AG10803 (cell line): Measurements from ENCODE around the gene HOXA7.

Experiments
- DNase-seq: peaks from one replicate; pipeline ENCODE4 v3.0.0; 2010; ENCODE audit warnings: low read depth
- H3K4me3 ChIP-seq: 2 replicates; pipeline ENCODE4 v1.5.1; 2011; ENCODE audit warnings: mild to moderate bottlenecking, low read length, control low read depth
- TF ChIP-seq, protein P1 (sequence below): conservative IDR thresholded peaks from 2 replicates; pipeline ENCODE4 v1.5.1; 2011; ENCODE audit warnings: mild to moderate bottlenecking, low read length, control low read depth, inconsistent platforms

The HOXA7 gene

DNA sequence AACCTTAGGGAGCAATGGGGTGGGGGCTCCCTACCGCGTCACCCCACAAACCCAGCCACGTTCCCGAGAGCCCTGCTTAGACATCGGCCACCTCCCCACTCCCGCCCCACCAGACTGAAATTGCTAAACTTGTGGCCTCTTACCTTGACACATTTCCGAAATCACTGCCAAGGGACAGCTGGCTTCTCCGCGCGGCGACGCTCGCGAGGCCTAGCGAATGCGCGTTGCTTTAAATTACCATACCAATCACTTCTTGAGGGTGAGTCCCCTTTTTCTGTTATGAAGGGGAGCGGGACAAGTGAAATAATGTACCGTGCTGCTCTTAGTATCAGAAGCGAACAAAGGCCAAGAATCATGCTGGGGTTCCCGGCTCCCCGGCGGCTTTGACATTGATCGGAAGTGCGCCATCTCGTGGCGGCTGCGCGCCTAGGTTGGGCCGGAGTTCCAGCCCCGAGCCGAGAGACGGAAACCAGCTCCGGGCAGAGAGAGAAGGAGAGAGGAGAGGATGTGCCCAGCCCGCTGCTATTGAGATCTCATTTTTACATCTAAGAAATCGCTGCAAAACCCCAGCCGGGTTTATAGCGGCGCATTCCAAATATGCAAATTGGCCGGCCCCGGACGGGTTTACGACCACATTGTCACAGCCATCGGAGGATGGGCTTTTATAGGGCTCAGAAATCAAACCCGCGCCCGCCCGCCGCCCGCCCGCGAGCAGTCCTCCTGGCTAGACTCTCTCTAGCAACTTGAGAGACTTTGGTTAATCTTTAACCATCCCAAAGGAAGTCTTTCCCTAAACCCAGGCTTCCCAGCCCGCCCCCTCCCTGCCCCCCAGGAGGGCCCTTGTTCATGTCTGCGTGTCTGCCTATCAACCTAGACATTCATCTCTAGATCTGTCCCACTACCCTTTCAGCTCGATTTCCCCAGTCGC lies 23.3 kb upstream of the HOXA7 start:
- H3K4me3 ChIP-seq: peak overlapping the region; percentile 87
- DNase-seq: peak; percentile 82
- TF ChIP-seq, protein P1, sequence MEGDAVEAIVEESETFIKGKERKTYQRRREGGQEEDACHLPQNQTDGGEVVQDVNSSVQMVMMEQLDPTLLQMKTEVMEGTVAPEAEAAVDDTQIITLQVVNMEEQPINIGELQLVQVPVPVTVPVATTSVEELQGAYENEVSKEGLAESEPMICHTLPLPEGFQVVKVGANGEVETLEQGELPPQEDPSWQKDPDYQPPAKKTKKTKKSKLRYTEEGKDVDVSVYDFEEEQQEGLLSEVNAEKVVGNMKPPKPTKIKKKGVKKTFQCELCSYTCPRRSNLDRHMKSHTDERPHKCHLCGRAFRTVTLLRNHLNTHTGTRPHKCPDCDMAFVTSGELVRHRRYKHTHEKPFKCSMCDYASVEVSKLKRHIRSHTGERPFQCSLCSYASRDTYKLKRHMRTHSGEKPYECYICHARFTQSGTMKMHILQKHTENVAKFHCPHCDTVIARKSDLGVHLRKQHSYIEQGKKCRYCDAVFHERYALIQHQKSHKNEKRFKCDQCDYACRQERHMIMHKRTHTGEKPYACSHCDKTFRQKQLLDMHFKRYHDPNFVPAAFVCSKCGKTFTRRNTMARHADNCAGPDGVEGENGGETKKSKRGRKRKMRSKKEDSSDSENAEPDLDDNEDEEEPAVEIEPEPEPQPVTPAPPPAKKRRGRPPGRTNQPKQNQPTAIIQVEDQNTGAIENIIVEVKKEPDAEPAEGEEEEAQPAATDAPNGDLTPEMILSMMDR: peak; percentile 73

DNA sequence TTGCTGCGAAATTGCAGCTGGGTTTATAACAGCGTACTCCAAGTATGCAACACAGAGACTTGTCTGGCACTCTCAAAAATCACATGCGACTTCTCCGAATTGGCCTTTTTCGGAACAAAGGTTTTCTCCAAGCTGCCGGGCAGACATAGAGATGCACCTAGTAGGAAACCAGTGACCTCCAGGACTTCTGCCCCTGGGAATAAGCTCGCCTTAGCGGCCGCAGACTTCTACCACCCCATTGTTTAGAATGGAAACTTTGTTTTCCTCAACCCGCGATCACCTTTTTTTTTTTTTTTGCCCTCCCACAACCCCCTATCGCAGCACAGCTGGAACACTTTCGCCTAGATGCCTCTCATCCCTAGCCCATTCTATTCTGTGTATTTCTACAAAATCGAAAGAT lies 22.6 kb upstream of the HOXA7 start:
- TF ChIP-seq, protein P1: no peak
- no peak for DNase-seq
- peak overlapping the region; percentile 87 for H3K4me3 ChIP-seq

DNA sequence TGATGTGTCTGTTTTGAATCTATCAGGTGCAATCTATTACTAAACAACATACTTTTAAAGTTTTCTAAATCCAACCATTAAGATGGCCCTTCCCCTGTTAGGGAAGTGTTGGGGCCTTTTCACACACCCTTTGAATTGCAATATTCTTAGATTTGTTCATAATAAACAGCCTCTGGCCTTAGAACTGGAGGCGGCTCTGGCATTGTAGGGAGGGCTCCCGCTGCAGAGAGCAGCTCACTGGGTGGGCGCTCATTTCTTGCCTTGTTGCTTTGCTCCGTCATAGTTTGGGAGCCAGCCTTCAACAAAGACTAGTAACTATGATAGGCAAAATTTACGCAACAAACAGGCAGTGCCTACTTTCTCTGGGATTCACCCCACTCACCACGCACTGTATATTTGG lies 21.9 kb upstream of the HOXA7 start:
- TF ChIP-seq, protein P1: no peak
- peak overlapping the region; percentile 87 for H3K4me3 ChIP-seq
- peak; percentile 70 for DNase-seq

DNA sequence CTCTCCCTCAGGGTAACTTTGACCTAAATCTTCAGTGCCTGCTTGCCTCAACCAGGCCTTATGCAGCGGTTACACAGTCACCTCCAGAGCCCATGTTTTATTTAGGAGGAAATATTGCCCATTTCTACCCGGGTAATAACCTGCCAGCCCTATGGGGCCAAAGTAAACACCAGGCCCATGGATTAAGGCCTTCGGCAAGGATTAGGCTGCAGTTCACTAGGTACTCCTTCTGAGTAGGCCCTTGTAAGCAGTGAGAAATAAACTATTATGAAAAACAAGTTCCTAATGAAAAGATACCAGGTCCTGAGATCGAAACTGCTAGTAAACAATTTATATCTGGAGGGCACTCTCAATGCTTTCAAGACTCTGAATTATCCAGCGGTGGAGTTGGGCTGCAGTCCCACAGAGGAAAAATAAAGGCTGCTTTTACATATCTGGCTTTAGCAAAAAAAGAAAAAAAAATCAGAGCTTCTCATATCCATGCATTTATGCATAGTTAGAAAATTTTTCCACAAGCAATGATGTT lies 21.4 kb upstream of the HOXA7 start:
- no peak for DNase-seq
- H3K4me3 ChIP-seq: peak overlapping the region; percentile 87
- TF ChIP-seq, protein P1: no peak

DNA sequence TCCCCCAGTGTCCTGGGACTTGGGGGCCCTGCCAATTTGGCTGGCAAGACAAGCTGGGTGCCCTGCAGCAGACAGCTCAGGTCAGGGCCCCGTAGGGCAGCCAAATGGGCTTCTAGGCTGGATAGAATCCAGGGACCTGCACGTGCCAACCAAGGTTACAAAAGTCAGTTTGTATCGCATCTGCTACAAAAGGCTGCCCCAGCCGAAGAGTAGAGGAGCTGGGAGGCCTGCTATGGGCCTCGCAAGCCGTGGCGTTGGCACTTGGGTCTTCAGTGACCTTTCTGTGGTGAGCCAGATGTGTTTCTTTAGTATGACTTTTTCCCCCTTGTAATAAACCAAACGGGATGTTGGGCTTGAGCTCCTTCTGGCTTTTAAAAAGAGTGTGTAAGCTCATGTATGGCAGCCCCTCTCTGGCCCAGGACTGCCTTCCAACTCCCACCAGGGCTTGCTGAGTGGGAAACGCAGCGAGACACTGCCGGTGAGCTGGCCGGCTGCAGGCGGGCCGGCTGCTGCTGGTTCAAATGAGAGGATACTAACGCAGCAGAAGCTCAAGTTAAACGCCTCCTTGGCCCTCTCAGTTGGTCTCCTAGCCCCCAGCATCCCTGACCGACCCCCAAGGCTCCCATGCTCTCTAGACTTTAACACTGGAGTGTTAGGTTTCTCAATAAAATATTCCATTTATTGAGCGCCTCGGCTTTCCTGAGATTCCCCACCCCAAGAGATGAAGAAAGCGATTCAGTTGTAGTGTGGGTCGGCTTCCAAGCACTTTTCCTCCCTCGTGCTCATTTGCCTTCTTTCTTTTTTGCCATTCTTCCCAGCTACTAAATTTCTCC lies 20.7 kb upstream of the HOXA7 start:
- peak overlapping the region; percentile 87 for H3K4me3 ChIP-seq
- DNase-seq: no peak
- TF ChIP-seq, protein P1: no peak

DNA sequence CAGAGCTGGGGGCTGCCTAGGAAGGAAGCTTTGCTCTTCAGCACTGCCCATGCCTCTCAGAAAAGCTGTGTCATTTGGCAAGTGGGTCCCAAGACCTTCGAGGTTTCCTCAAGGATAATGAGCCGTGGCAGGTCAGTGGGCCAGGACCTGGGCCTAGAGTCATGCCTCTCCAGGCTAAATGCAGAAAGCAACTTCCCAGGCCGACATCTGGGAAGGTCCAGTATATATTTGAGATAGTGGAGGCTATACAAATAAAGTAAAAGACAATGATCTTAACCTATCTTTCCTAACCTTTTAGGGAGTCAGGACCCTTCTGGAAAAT lies 20.0 kb upstream of the HOXA7 start:
- no peak for DNase-seq
- TF ChIP-seq, protein P1: no peak; the same call in 1 of the 2 replicates
- H3K4me3 ChIP-seq: peak overlapping the region; percentile 87
